H9 (cell line): Measurements from ENCODE around the gene IL25. TPM values are rescaled to one million over a fixed set of nuclear protein-coding genes. Genes with fewer than 3 reads are reported as not detected.

Source experiments
- DNase-seq: peaks from one replicate; pipeline ENCODE4 v3.0.0-alpha.2; 2017
- H2AFZ ChIP-seq: one replicate; pipeline ENCODE4 v1.6.1; 2013; ENCODE audit warnings: mild to moderate bottlenecking, low read length, control low read depth, moderate library complexity
- H2AK5ac ChIP-seq: 2 replicates; pipeline ENCODE4 v1.6.1; 2013; ENCODE audit warnings: low read length, control low read depth, mixed read lengths; ENCODE audit not compliant: insufficient read length
- H2BK120ac ChIP-seq: one replicate; pipeline ENCODE4 v1.6.1; 2013; ENCODE audit warnings: low read depth, mild to moderate bottlenecking, low read length, control low read depth, inconsistent platforms; ENCODE audit not compliant: poor library complexity, severe bottlenecking
- H2BK12ac ChIP-seq: 2 replicates; pipeline ENCODE4 v1.6.1; 2013; ENCODE audit warnings: low read length, control low read depth, mixed read lengths, low read depth; ENCODE audit not compliant: insufficient read length
- H2BK15ac ChIP-seq: 2 replicates; pipeline ENCODE4 v1.6.1; 2013; ENCODE audit warnings: low read depth, low read length, control low read depth
- H2BK20ac ChIP-seq: one replicate; pipeline ENCODE4 v1.6.1; 2013; ENCODE audit warnings: low read depth, mild to moderate bottlenecking, low read length, control low read depth, inconsistent platforms; ENCODE audit not compliant: poor library complexity, severe bottlenecking
- H2BK5ac ChIP-seq: 2 replicates; pipeline ENCODE4 v1.6.1; 2013; ENCODE audit warnings: low read length, control low read depth, mixed read lengths; ENCODE audit not compliant: insufficient read length
- H3K14ac ChIP-seq: 2 replicates; pipeline ENCODE4 v1.6.1; 2013; ENCODE audit warnings: low read length, control low read depth; ENCODE audit not compliant: insufficient read depth
- H3K18ac ChIP-seq: 2 replicates; pipeline ENCODE4 v1.6.1; 2013; ENCODE audit warnings: low read depth, mild to moderate bottlenecking, mixed read lengths, low read length, control low read depth; ENCODE audit not compliant: insufficient read length
- H3K23ac ChIP-seq: 2 replicates; pipeline ENCODE4 v1.6.1; 2013; ENCODE audit warnings: low read length, control low read depth, mixed read lengths, low read depth; ENCODE audit not compliant: insufficient read length
- H3K23me2 ChIP-seq: 2 replicates; pipeline ENCODE4 v1.6.1; 2013; ENCODE audit warnings: low read depth, mild to moderate bottlenecking, mixed read lengths, low read length, control low read depth; ENCODE audit not compliant: insufficient read length, poor library complexity, severe bottlenecking
- H3K27ac ChIP-seq: 2 replicates; pipeline ENCODE4 v1.5.1; 2013; ENCODE audit warnings: low read length, control low read depth, mixed read lengths, low read depth; ENCODE audit not compliant: insufficient read length
- H3K27me3 ChIP-seq: 2 replicates; pipeline ENCODE4 v1.6.1; 2013; ENCODE audit warnings: low read length, control low read depth, inconsistent platforms; ENCODE audit not compliant: insufficient read depth
- H3K4ac ChIP-seq: 2 replicates; pipeline ENCODE4 v1.6.1; 2013; ENCODE audit warnings: low read depth, mild to moderate bottlenecking, control low read depth, inconsistent platforms, low read length, moderate library complexity
- H3K4me1 ChIP-seq: 2 replicates; pipeline ENCODE4 v1.6.1; 2013; ENCODE audit warnings: low read length, control low read depth, inconsistent platforms; ENCODE audit not compliant: insufficient read depth
- H3K4me2 ChIP-seq: 2 replicates; pipeline ENCODE4 v1.6.1; 2013; ENCODE audit warnings: low read length, control low read depth, mixed read lengths; ENCODE audit not compliant: insufficient read length, insufficient read depth
- H3K56ac ChIP-seq: 2 replicates; pipeline ENCODE4 v1.6.1; 2013; ENCODE audit warnings: low read depth, mild to moderate bottlenecking, mixed read lengths, low read length, control low read depth; ENCODE audit not compliant: insufficient read length
- H3K79me1 ChIP-seq: 2 replicates; pipeline ENCODE4 v1.6.1; 2013; ENCODE audit warnings: low read depth, mild to moderate bottlenecking, moderate library complexity, low read length, control low read depth, inconsistent platforms; ENCODE audit not compliant: insufficient read depth, poor library complexity, severe bottlenecking
- H3K79me2 ChIP-seq: 2 replicates; pipeline ENCODE4 v1.6.1; 2013; ENCODE audit warnings: low read length, control low read depth, inconsistent platforms; ENCODE audit not compliant: insufficient read depth
- H3K9ac ChIP-seq: 2 replicates; pipeline ENCODE4 v1.6.1; 2013; ENCODE audit warnings: low read length, control low read depth, mixed read lengths; ENCODE audit not compliant: insufficient read length; ENCODE audit errors: extremely low read depth
- H3K9me3 ChIP-seq: one replicate; pipeline ENCODE4 v1.6.1; 2013; ENCODE audit warnings: low read depth, low read length, inconsistent platforms; ENCODE audit not compliant: control insufficient read depth
- H3T11ph ChIP-seq: one replicate; pipeline ENCODE4 v1.6.1; 2013; ENCODE audit warnings: mild to moderate bottlenecking, low read length, control low read depth, inconsistent platforms
- H4K20me1 ChIP-seq: one replicate; pipeline ENCODE4 v1.6.1; 2013; ENCODE audit not compliant: control insufficient read depth, insufficient read length, insufficient read depth
- H4K5ac ChIP-seq: 2 replicates; pipeline ENCODE4 v1.6.1; 2013; ENCODE audit warnings: low read depth, mild to moderate bottlenecking, mixed read lengths, low read length, control low read depth; ENCODE audit not compliant: insufficient read length
- H4K8ac ChIP-seq: replicated peaks from 2 replicates; pipeline ENCODE4 v1.6.1; 2013; ENCODE audit warnings: low read length, control low read depth, mixed read lengths, low read depth; ENCODE audit not compliant: insufficient read length
- H4K91ac ChIP-seq: 2 replicates; pipeline ENCODE4 v1.6.1; 2013; ENCODE audit warnings: low read depth, mild to moderate bottlenecking, moderate library complexity, mixed read lengths, low read length, control low read depth; ENCODE audit not compliant: insufficient read length
- H3K27ac Mint-ChIP-seq, 3 experiments: 2 replicates in 2 of 3; 3 replicates in 1 of 3; pipeline ENCODE4 v1.8.0; 2020 to 2021; ENCODE audit warnings: mixed read lengths in 3 of 3, mild to moderate bottlenecking in 1 of 3, moderate library complexity in 1 of 3
- H3K27me3 Mint-ChIP-seq: 2 replicates; pipeline ENCODE4 v1.8.0; 2021; ENCODE audit warnings: low read depth, mild to moderate bottlenecking, moderate library complexity, mixed read lengths
- H3K36me3 Mint-ChIP-seq, 3 experiments: 2 replicates in 2 of 3; 3 replicates in 1 of 3; pipeline ENCODE4 v1.8.0; 2020 to 2021; ENCODE audit warnings: low read depth in 3 of 3, mixed read lengths in 3 of 3; ENCODE audit not compliant: insufficient read depth in 1 of 3
- H3K4me1 Mint-ChIP-seq, 2 experiments: 2 replicates each; pipeline ENCODE4 v1.8.0; 2020; ENCODE audit warnings: mixed read lengths in 2 of 2
- H3K4me3 Mint-ChIP-seq, 2 experiments: 2 replicates in 1 of 2; 3 replicates in 1 of 2; pipeline ENCODE4 v1.8.0; 2020 to 2021; ENCODE audit warnings: mild to moderate bottlenecking in 2 of 2, mixed read lengths in 2 of 2, moderate library complexity in 1 of 2
- H3K9me3 Mint-ChIP-seq, 2 experiments: 2 replicates in 1 of 2; 3 replicates in 1 of 2; pipeline ENCODE4 v1.8.0; 2020; ENCODE audit warnings: mild to moderate bottlenecking in 2 of 2, mixed read lengths in 2 of 2, moderate library complexity in 1 of 2
- CTCF ChIP-seq: fragments of 200-600 bp; sonication (generic); conservative IDR thresholded peaks from 3 replicates; pipeline ENCODE4 v1.8.0; 2021; ENCODE audit warnings: antibody characterized with exemption, mild to moderate bottlenecking
- WGBS: extraction: QIAGEN DNeasy Blood & Tissue Kit; methylation state at CpG from one replicate; pipeline ENCODE4 v1.1.7; 2013; ENCODE audit warnings: missing lambda C conversion rate, low lambda C conversion rate, mixed read lengths; ENCODE audit not compliant: insufficient read length; ENCODE audit errors: extremely low coverage; 5-methylcytosine and 5-hydroxymethylcytosine counted together
- total RNA-seq: library from RNA; stranded (reverse); gene quantifications from 2 replicates; pipeline ENCODE4 v1.2.1, GENCODE V29; 2021

Gene IL25
- total RNA-seq, 1 experiment from 2014 or later: not detected

DNA sequence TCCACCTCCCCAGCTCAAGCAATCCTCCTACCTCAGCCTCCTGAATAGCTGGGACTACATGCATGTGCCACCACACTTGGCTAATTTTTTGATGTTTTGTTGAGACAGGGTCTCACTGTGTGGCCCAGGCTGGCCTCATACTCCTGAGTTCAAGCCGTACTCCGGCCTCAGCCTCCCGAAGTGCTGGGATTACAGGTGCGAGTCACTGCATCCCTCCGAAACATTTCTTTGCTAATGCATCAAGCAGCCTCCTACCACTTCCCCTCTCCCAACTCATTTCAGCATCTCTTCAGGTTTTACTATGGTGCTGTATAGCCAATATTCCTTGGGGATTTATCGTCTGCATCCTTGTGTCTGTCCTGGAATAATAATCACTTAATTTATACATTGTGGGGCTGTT, 17.6 kb upstream of the IL25 start:
- no peak for DNase-seq
- no peak overlapping the region for H4K5ac ChIP-seq
- Mint-ChIP-seq H3K27me3 (peaks cover 39% of the 10 kb centered on the region), H3K36me3 (peaks cover 19 to 38% (median 31%) of the 10 kb centered on the region in 3 experiments), H3K27ac (no peak overlapping the region), H3K4me3 (no peak overlapping the region), H3K4me1 (peaks cover 12 to 14% of the 10 kb centered on the region in 2 experiments), H3K9me3 (no peaks in the 10 kb centered on the region; a peak in 2 of 5 replicates)
- H2BK20ac ChIP-seq: no peak overlapping the region
- no peak for TF ChIP-seq CTCF
- no peak overlapping the region for H2AK5ac ChIP-seq
- no peak overlapping the region for H3K14ac ChIP-seq
- H3K79me2 ChIP-seq: no peaks in the 10 kb centered on the region
- H3T11ph ChIP-seq: no peak overlapping the region
- no peak overlapping the region for H3K18ac ChIP-seq
- no peak overlapping the region for H3K27ac ChIP-seq
- 0 out of 2 replicates have a peak, but pooled peaks cover 2% of the 10 kb centered on the region for H3K4me1 ChIP-seq
- H2BK120ac ChIP-seq: no peak overlapping the region
- no peak overlapping the region for H3K23ac ChIP-seq
- H4K8ac ChIP-seq: no peak overlapping the region
- H3K4ac ChIP-seq: no peak overlapping the region
- WGBS: no CpG with 5 or more reads among the region's 6 CpGs
- no peaks in the 10 kb centered on the region for H3K79me1 ChIP-seq
- H2BK15ac ChIP-seq: no peak overlapping the region
- H2BK5ac ChIP-seq: no peak overlapping the region
- H3K56ac ChIP-seq: no peak overlapping the region
- no peaks in the 10 kb centered on the region; the same call in 1 of the 2 replicates for H3K27me3 ChIP-seq
- H3K9ac ChIP-seq: no peak overlapping the region
- H3K4me2 ChIP-seq: no peak overlapping the region
- H4K91ac ChIP-seq: no peak overlapping the region
- H3K9me3 ChIP-seq: no peaks in the 10 kb centered on the region
- H2AFZ ChIP-seq: no peak overlapping the region
- no peak overlapping the region for H2BK12ac ChIP-seq
- peaks cover 5% of the 10 kb centered on the region for H3K23me2 ChIP-seq
- H4K20me1 ChIP-seq: no peaks in the 10 kb centered on the region
